A673 (cell line): ENCODE measurements around the gene LTBP2.

Source experiments
- EZH2 ChIP-seq: fragments of 200-600 bp; sonication (generic); IDR thresholded peaks from 2 replicates; pipeline ENCODE4 v1.6.1; 2017; ENCODE audit warnings: borderline replicate concordance, low read depth, mild to moderate bottlenecking, mixed read lengths, antibody characterized with exemption, low read length; ENCODE audit not compliant: poor library complexity, severe bottlenecking
- TF ChIP-seq, protein P1 (sequence below): fragments of 300-800, 200-600 bp; sonication (generic); conservative IDR thresholded peaks from 2 replicates; pipeline ENCODE4 v1.5.1; 2017; ENCODE audit warnings: low read depth, mild to moderate bottlenecking, antibody characterized with exemption, low read length, moderate library complexity, mixed read lengths

DNA sequence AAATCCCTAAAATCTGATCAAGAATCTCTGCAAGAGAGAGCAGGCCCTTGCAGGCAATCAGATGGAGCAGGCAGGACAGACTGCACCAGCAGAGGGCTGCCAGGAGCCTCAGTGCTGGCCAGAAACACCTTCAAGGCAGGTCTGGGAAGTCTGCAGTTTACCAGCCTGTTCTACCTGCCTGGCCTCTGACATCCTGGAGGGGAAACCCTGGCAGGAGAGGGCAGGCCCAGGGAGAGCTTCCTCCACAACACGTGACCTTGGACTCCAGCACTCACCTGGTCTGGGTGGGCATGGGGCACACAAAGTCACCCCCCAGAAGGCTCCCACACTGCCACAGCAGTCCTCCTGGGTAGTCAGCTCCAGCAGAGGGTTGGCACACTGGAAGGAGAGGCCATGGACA, 62.4 kb downstream of the LTBP2 start:
- TF ChIP-seq, protein P1, sequence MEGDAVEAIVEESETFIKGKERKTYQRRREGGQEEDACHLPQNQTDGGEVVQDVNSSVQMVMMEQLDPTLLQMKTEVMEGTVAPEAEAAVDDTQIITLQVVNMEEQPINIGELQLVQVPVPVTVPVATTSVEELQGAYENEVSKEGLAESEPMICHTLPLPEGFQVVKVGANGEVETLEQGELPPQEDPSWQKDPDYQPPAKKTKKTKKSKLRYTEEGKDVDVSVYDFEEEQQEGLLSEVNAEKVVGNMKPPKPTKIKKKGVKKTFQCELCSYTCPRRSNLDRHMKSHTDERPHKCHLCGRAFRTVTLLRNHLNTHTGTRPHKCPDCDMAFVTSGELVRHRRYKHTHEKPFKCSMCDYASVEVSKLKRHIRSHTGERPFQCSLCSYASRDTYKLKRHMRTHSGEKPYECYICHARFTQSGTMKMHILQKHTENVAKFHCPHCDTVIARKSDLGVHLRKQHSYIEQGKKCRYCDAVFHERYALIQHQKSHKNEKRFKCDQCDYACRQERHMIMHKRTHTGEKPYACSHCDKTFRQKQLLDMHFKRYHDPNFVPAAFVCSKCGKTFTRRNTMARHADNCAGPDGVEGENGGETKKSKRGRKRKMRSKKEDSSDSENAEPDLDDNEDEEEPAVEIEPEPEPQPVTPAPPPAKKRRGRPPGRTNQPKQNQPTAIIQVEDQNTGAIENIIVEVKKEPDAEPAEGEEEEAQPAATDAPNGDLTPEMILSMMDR, result no peak
- TF ChIP-seq EZH2, result no peak
